NCI-H526 (cell line): Measurements from ENCODE around the gene MRTFB.

Experiments used
- DNase-seq, 2 experiments: peaks; one replicate each; lab custom pipeline; 2025; lab: John Stamatoyannopoulos, UW

The MRTFB gene

DNA sequence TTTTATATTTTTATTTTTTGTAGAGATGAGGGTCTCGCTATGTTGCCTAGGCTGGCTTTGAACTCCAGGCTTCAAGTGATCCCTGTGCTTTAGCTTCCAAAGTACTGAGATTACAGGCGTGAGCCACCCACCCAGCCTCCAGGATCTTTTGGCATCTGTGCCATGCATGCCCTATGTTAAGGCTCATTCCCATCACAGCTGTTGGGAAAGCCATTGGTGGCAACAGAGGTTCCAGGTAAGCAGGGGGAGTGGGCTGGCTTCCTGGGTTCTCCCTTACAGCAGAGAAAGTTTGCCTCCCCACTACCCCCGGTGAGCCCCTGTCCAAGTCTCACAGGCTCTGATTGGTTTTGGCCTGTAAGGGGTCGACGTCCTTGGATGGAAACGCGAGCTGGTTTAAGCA, 8.9 kb upstream of the MRTFB start:
- DNase-seq: no peak

DNA sequence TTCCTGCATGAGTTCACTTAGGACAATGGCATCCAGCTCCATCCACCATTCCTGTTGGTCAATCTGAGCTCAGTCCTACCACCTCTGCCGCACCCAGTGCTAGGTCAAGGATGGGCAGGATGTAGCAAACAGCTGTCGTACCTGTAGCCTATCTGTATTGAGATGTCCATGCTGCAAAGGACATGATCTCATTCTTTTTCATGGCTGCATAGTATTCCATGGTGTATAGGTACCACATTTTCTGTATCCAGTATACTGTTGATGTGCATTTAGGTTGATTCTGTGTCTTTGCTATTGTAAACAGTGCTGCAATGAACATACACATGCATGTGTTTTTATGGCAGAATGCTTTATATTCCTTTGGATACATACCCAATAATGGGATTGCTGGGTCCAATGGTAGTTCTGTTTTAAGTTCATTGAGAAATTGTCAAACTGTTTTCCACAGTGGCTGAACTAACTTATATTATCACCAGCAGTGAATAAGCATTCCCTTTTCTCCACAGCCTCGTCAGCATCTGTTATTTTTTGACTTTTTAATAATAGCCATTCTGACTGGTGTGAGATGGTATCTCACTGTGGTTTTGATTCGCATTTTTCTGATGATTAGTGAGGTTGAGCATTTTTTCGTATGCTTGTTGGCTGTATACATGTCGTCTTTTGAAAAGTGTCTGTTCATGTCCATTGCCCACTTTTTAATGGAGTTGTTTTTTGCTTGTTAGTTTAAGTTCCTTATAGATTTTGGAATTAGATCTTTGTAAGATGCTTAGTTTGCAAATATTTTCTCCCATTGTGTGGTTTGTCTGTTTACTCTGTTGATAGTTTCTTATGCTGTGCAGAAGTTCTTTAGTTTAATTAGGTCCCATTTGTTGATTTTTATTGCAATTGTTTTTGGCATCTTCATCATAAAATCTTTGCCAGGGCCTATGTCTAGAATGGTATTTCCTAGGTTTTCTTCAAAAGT, 7.2 kb upstream of the MRTFB start:
- no peak for DNase-seq

DNA sequence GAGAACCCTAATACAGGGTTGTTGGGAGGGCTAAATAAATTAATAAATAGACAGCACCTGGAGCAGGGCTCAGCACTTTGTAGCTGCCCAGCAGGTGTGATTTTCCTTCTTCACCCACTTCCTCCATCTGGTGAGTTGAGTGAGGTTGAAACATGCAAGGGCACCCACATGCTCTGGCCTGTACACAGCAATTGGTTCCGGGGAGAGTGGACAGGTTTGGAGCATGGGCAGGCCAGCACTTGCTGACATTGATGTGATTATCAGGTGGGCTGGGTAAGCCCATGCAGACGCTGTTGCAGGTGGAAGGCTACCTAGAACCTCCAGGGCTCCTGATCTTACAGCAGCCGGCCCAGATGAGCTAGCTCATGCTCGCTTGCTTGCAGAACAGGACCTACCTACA, 1.3 kb upstream of the MRTFB start:
- no peak for DNase-seq

GRCh38 chr16:14070555-14070876, 603 bp upstream of the MRTFB start:
- no peak for DNase-seq

GRCh38 chr16:14071576-14072271, 605 bp downstream of the MRTFB start:
- DNase-seq: peak in 1 of 2 experiments; percentile 68

DNA sequence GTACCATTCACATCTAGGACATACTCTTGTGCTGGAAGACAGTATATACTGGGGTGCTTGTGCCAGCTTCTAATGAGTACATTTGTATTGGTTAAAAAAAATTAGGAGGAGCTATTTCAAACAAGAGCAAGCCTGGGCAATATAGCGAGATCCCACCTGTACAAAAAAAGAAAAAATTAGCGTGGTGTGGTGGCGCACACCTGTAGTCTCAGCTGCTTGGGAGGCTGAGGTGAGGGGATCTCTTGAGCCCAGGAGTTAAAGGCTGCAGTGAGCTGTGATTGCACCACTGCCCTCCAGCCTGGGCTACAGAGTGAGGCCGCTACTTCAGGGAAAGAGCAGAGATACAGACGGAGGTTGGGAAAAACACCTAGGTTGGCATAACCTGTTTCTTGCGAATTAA, 1.2 kb downstream of the MRTFB start:
- no peak for DNase-seq

GRCh38 chr16:14074544-14074943, 3.4 kb downstream of the MRTFB start:
- DNase-seq: no peak

GRCh38 chr16:14077918-14078317, 6.8 kb downstream of the MRTFB start:
- no peak for DNase-seq

DNA sequence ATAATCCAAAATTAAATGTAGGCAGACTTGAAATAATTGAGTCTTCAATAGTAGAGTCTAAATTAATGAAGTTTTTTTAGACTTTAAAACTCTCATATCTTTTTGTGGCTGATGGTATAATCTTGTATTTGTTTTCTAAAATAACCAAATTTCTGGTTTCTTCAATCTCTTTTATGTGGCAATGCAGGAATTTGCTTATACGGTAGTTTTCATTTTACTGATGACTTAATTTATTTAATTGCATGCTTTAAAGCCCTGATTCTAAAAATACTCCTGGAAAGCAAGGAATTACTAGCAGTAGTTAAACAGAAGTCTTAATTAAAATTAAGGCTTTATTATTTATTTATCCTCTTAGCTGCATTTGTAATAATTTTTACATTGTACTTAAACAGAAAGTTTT, 15.4 kb downstream of the MRTFB start:
- DNase-seq: no peak

DNA sequence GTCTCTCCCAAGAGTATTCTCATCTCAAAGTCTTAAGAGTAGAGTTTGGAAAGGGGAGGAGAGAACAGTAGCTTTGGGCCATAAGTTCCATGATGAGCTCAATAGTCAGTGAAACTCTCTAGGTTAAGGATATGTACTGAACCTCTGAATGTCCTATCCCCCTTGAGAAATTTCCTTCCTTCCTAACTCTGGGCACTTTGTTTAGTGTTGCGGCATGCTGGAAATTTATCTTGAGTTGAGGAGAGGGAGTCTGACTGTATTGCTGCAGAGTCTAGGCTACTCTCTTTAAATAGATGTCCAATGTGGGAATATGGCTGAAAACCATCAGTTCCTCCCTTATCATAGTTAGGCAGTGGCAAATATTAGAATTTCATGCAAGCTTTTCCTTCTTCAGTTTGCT, 16.1 kb downstream of the MRTFB start:
- DNase-seq: no peak

DNA sequence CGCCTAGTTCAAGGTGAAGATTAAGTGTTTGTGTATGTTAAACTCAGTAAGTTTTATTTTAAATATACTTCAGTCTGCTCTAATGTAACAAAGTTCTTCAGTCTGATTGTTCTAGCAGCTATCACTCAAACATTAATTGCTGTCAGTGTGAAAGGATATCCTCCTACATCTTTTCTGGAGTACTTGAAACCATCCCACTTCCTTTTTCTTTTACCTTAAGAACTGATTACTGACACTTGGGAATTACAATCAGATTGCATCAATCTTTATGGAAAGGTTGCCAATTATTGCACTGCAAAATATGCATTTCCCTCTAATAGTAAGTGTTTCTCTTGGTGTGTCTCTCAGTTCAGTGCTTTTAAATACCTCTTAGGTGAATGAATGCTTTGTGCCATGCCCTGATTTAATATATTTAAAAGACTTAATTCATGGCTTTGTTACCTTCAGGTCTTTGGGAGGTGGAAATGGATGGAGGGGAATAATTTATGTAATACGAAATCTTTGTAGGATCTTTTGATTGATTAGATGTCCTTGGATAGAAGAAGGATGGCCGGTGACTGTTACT, 16.6 kb downstream of the MRTFB start:
- DNase-seq: no peak

- DNase-seq: no peak
These were observed 17.1 kb downstream of the MRTFB start for GRCh38 chr16:14088155-14088753.

DNA sequence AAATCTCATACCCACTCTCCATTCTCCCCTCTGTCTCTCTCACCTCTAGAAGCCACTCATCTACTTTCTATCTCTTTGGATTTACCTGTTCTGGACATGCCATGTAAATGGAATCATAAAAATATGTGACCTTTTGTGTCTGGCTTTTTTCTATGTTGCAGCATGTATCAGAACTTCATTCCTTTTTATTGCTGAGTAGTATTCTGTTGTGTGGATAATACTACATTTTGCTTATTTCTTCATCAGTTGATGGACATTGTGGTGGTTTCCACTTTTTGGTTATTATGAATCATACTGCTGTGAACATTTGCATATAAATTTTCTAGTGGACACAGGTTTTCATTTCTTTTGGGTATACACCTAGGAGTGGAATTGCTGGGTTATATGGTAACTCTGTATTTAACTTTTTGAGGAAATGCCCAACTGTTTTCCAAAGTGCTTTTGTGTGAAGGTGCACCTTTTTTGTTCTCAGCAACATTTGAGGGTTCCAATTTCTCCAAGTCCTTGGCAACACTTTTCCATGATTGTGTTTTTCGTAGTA, 18.2 kb downstream of the MRTFB start:
- no peak for DNase-seq

GRCh38 chr16:14092561-14092960, 21.4 kb downstream of the MRTFB start:
- no peak for DNase-seq

- DNase-seq: no peak
These were observed 24.9 kb downstream of the MRTFB start for GRCh38 chr16:14095883-14096551.

GRCh38 chr16:14097182-14097959, 26.3 kb downstream of the MRTFB start:
- peak; percentile 93 for DNase-seq

DNA sequence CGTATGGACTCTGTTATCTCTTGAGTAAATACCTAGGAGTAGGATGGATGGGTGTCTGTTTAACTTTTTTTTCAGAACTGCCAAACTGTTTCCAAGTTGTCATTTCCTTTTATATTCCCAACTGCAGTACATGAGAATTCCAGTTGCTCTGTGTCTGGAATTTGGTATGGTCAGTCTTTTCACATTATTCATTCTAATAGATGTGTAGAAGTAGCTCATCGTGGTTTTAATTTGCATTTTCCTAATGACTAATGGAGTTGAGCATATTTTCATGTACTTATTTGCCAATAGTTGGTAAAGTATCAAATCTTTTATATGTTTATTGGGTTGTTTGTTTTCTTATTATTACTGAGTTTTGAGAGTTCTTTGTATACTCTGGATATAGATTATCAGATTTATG, 27.0 kb downstream of the MRTFB start:
- peak in 1 of 2 experiments; percentile 34 for DNase-seq

- no peak for DNase-seq
These were observed 29.7 kb downstream of the MRTFB start for GRCh38 chr16:14100825-14101224.

GRCh38 chr16:14101415-14101814, 30.3 kb downstream of the MRTFB start:
- no peak for DNase-seq

- no peak for DNase-seq
These were observed 32.0 kb downstream of the MRTFB start for GRCh38 chr16:14102925-14103720.
